ENCODE data around the gene NDUFS2.

The NDUFS2 gene

DNA sequence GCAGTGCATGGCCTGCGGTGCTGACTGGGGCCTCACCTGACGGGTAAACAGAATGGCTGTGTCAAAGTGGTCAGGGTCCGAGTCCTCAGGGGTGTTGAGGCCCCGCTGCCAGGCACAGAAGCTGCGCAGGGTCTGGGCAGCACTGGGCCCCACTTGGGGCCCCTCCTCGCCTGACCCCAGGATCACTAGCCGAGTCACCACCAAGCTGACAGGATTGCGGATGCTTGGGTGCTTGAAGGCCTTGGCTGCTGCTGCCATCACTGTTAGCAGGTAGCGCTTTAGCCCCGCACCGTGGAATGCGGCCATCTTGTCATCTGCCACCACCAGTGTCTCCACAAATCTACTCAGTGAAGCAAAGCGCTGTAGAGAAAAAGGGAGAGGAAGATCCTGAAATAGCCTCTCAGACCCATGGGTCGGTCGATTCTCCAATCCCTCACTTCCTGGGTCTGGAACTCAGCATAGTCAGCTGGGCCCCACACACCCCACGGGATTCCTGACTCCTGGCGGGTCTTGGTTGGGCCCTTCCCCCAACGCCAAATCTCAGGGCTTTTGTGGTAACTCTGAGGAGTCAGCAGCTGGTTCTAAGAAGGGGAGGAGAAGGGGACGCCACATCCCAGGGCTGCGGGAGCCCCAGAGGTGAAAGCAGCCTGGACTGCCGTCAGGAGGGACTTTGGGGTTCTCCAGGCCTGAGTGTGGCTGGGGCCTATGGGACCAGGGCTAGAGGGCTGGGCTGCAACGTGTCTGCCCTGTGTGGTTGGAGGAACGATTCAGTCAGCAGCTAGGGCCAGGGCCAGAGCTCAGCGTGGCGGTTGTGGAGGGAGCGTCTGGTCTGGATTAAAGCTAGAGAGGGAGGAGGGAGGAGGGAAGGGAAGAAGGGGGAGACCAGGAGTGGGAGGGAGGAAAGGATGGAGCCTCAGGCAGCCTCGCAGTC, 5.4 kb upstream of the NDUFS2 start:
- H3K9me3 Mint-ChIP-seq, result no peaks in the 10 kb centered on the region
- peak overlapping the region; percentile 40 for H3K27ac Mint-ChIP-seq
- H3K4me3 Mint-ChIP-seq, result no peak overlapping the region
- H3K27me3 Mint-ChIP-seq, result no peaks in the 10 kb centered on the region
- no peak for ATAC-seq
- no peaks in the 10 kb centered on the region for H3K36me3 Mint-ChIP-seq
- H3K4me1 Mint-ChIP-seq, result peaks cover 43% of the 10 kb centered on the region

DNA sequence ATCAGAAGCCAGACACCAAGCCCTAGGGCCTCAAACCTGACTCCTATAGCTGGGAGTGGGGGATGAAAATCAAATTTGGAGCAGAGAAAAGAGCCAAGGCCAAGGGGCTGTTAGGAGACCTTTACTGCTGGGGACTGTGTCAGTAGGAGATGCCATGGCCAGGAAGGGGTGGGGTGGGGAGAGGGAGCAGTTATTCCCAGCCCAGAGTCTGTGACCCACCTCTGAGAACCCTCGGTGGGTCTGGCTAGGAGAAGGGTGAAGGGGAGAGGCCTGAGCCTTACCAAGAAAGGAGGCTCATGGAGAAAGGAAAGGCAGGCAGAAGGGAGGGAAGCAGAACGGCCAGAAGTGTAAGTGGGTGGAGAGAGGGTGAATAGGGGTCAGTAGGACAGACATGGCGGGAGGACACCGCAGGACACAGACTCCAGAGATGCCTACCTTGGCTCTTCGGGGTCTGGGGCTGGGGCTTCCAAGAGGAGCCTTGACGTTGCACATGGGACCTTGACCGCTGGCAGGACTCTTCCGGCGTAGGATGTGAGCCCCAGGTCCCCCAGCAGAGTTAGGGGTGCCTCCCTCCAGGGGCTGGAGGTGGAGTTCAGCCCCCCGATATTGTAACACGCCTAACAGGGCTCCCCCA, 4.5 kb upstream of the NDUFS2 start:
- Mint-ChIP-seq H3K36me3 (no peaks in the 10 kb centered on the region), H3K4me3 (no peak overlapping the region), H3K27me3 (no peaks in the 10 kb centered on the region), H3K9me3 (no peaks in the 10 kb centered on the region), H3K27ac (no peak overlapping the region), H3K4me1 (peaks cover 36% of the 10 kb centered on the region)
- ATAC-seq, result no peak

- H3K27ac Mint-ChIP-seq, result no peak overlapping the region
- peaks cover 30% of the 10 kb centered on the region for H3K4me1 Mint-ChIP-seq
- H3K9me3 Mint-ChIP-seq, result no peaks in the 10 kb centered on the region
- no peak overlapping the region for H3K4me3 Mint-ChIP-seq
- ATAC-seq, result no peak
- no peaks in the 10 kb centered on the region for H3K36me3 Mint-ChIP-seq
- no peaks in the 10 kb centered on the region for H3K27me3 Mint-ChIP-seq
These were observed 3.8 kb upstream of the NDUFS2 start for GRCh38 chr1:161198194-161198896.

DNA sequence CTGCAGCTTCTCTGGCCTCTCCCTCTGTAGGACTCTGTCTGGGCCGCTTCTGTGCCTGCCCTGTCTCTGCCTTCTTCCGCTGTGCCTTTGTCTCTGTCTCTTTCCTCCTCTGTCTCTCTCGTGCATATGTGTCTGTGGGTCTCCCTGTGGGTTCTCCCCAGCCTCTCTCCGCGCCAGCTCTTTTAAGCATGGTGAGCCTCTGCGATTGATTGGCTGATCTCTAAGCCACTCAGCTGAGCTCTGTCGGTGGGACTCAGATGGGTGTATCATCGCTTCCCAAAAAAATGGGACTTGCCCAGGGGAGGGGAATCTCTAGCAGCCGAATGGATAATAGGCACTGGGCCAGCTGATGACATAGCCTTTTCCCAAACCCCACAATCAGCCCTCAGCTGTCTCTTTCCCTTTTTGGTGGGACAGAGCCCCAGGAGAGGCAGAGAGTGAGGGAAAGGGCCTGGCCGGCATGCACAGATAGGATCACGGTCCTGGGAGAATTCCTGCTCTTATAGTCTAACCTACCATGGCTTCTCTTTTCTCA, 3.2 kb upstream of the NDUFS2 start, which contains the start of gene ADAMTS4:
Gene ADAMTS4, minus strand, starts transcription at position 158 of the 535 bp plus-strand sequence. CDS start 427 bp downstream, outside the sequence.
- no peaks in the 10 kb centered on the region for H3K27me3 Mint-ChIP-seq
- H3K4me3 Mint-ChIP-seq, result no peak within 1 kb of the TSS

GRCh38 chr1:161199506-161200139, 2.5 kb upstream of the NDUFS2 start:
- Mint-ChIP-seq H3K27ac (peak overlapping the region; percentile 96), H3K4me3 (no peak overlapping the region), H3K4me1 (peaks cover 41% of the 10 kb centered on the region)

More for the DNA sequence above, 3.2 kb upstream of the NDUFS2 start, which contains the start of gene ADAMTS4:
- H3K27ac Mint-ChIP-seq, result peak within 1 kb of the TSS; percentile 96
- H3K9me3 Mint-ChIP-seq, result no peaks in the 10 kb centered on the region
- H3K4me1 Mint-ChIP-seq, result peaks cover 36% of the 10 kb centered on the region
- peaks cover 2% of the 10 kb centered on the region for H3K36me3 Mint-ChIP-seq
- no peak for ATAC-seq

GRCh38 chr1:161200421-161200991, 1.7 kb upstream of the NDUFS2 start:
- H3K4me3 Mint-ChIP-seq, result no peak overlapping the region

More at GRCh38 chr1:161199506-161200139, 2.5 kb upstream of the NDUFS2 start:
- no peaks in the 10 kb centered on the region for H3K27me3 Mint-ChIP-seq
- H3K9me3 Mint-ChIP-seq, result no peaks in the 10 kb centered on the region
- ATAC-seq, result no peak
- H3K36me3 Mint-ChIP-seq, result peaks cover 8% of the 10 kb centered on the region

GRCh38 chr1:161200992-161201835, 953 bp upstream of the NDUFS2 start:
- H3K9me3 Mint-ChIP-seq, result no peaks in the 10 kb centered on the region
- no peak for ATAC-seq
- no peaks in the 10 kb centered on the region for H3K27me3 Mint-ChIP-seq
- H3K27ac Mint-ChIP-seq, result peak overlapping the region; percentile 96
- peaks cover 20% of the 10 kb centered on the region for H3K36me3 Mint-ChIP-seq
- peaks cover 34% of the 10 kb centered on the region for H3K4me1 Mint-ChIP-seq
- H3K4me3 Mint-ChIP-seq, result peak overlapping the region; percentile 95

More at GRCh38 chr1:161200421-161200991, 1.7 kb upstream of the NDUFS2 start:
- H3K27ac Mint-ChIP-seq, result peak overlapping the region; percentile 96
- no peaks in the 10 kb centered on the region for H3K9me3 Mint-ChIP-seq
- no peak for ATAC-seq
- peaks cover 15% of the 10 kb centered on the region for H3K36me3 Mint-ChIP-seq
- peaks cover 38% of the 10 kb centered on the region for H3K4me1 Mint-ChIP-seq
- no peaks in the 10 kb centered on the region for H3K27me3 Mint-ChIP-seq

- Mint-ChIP-seq H3K27me3 (no peaks in the 10 kb centered on the region), H3K4me1 (peaks cover 40% of the 10 kb centered on the region), H3K4me3 (no peak overlapping the region), H3K36me3 (peaks cover 58% of the 10 kb centered on the region), H3K27ac (no peak overlapping the region), H3K9me3 (no peaks in the 10 kb centered on the region)
- ATAC-seq, result no peak
These were observed 4.4 kb downstream of the NDUFS2 start for GRCh38 chr1:161206411-161207140.

DNA sequence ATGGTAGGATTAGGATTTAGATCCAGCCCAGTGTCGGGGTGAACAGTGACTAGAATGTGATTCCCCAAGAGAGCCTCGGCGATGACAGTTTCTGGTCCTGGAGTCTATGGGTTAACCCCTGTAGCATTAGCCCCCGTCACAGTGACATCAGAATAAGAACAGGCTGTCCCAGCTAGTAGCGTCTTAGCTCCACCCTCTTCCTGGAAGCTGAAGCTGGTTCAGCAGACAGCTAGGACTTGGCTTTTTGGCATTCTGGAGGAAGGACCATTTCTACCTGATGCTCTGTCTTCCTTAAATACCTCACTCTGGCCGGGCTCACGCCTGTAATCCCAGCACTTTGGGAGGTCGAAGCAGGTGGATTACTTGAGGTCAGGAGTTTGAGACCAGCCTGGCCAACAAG, 5.0 kb downstream of the NDUFS2 start:
- peaks cover 36% of the 10 kb centered on the region for H3K4me1 Mint-ChIP-seq
- H3K27ac Mint-ChIP-seq, result no peak overlapping the region
- H3K9me3 Mint-ChIP-seq, result no peaks in the 10 kb centered on the region
- peaks cover 64% of the 10 kb centered on the region for H3K36me3 Mint-ChIP-seq
- no peaks in the 10 kb centered on the region for H3K27me3 Mint-ChIP-seq
- H3K4me3 Mint-ChIP-seq, result no peak overlapping the region
- no peak for ATAC-seq

DNA sequence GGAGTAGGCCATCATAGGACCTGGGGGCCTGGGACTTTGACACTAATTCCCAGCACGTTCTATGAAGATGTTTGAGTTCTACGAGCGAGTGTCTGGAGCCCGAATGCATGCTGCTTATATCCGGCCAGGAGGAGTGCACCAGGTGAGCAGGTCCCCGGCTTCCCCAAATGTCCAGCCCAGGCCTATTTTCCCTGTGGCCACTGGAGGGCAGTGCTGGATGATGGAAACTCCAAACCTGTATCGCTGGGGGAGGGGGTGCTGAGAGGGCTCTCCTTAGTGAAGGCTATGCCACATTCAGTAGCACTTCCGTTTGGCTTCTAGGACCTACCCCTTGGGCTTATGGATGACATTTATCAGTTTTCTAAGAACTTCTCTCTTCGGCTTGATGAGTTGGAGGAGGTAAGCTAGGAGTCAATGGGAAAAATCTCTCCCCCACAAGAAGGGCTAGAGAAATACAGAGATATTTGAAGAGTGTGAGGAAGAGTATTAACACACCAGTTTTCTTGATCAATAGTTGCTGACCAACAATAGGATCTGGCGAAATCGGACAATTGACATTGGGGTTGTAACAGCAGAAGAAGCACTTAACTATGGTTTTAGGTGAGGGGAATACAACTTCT, 7.7 kb downstream of the NDUFS2 start:
- Mint-ChIP-seq H3K4me1 (peaks cover 22% of the 10 kb centered on the region), H3K27ac (no peak overlapping the region), H3K4me3 (no peak overlapping the region), H3K36me3 (peaks cover 79% of the 10 kb centered on the region), H3K9me3 (no peaks in the 10 kb centered on the region), H3K27me3 (no peaks in the 10 kb centered on the region)
- ATAC-seq, result peak; percentile 80

DNA sequence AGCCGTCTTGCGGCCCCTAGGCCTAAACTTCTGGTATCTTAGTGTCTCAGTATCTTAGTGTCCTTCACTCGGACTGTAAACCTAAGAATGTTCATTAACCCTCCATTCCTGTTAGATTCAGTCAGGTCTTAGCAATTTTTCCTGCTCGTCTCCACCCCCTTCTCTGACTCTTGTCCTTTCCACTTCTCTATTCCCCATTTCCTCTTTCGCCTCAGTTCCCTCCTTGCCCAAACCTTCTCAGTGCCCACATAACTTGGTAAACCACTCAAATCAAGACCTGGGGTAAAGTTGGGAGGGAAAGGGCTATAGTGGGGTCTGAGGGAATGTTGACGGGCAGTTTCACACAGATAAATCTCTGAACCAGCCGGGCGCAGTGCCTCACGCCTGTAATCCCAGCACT, 12.2 kb downstream of the NDUFS2 start:
- H3K27me3 Mint-ChIP-seq, result peaks cover 11% of the 10 kb centered on the region
- peaks cover 35% of the 10 kb centered on the region for H3K4me1 Mint-ChIP-seq
- ATAC-seq, result no peak
- no peak overlapping the region for H3K4me3 Mint-ChIP-seq
- H3K36me3 Mint-ChIP-seq, result peaks cover 56% of the 10 kb centered on the region
- H3K27ac Mint-ChIP-seq, result no peak overlapping the region
- H3K9me3 Mint-ChIP-seq, result no peaks in the 10 kb centered on the region

- Mint-ChIP-seq H3K4me1 (peaks cover 28% of the 10 kb centered on the region), H3K36me3 (peaks cover 49% of the 10 kb centered on the region), H3K4me3 (no peak within 1 kb of the TSS), H3K9me3 (no peaks in the 10 kb centered on the region), H3K27me3 (peaks cover 11% of the 10 kb centered on the region), H3K27ac (no peak within 1 kb of the TSS)
- ATAC-seq, result no peak
These were observed 12.9 kb downstream of the NDUFS2 start, which contains the start of gene FCER1G for GRCh38 chr1:161215076-161215475. Gene FCER1G, plus strand, starts transcription at chr1:161215295. Its CDS starts 27 bp downstream, at chr1:161215322.
